K562 (cell line): Measurements from ENCODE around the gene PCSK6.

Experiments
- KLF6 ChIP-seq: fragments of 250-450 bp; sonication (Bioruptor Pico); IDR thresholded peaks from 2 replicates; pipeline ENCODE4 v1.4.0; 2020; ENCODE audit warnings: mild to moderate bottlenecking, moderate library complexity, borderline replicate concordance
- RAD21 ChIP-seq, 2 experiments: fragments of 250-450 bp in 1 of 2; fragments of 450-650 bp in 1 of 2; sonication (Bioruptor Pico) in 1 of 2; formaldehyde crosslinking in 1 of 2; IDR thresholded peaks in 1 of 2; conservative IDR thresholded peaks in 1 of 2; 2 replicates each; pipeline versions ENCODE4 v1.4.0 to v1.8.0; 2020 to 2022; ENCODE audit warnings: mild to moderate bottlenecking in 2 of 2, moderate library complexity in 1 of 2
- SIN3A ChIP-seq, 2 experiments: fragments of 150-350 bp in 1 of 2; IDR thresholded peaks; 2 replicates each; pipeline ENCODE4 v1.6.1; 2011 to 2016; ENCODE audit warnings: borderline replicate concordance in 2 of 2, low read depth in 2 of 2, low read length in 2 of 2, mild to moderate bottlenecking in 2 of 2, moderate library complexity in 2 of 2; ENCODE audit not compliant: control insufficient read depth in 1 of 2
- SRF ChIP-seq, 2 experiments: fragments of 250-450, 450-650 bp in 1 of 2; sonication (Bioruptor Pico) in 1 of 2; sonication (generic) in 1 of 2; formaldehyde crosslinking; IDR thresholded peaks; 2 replicates each; pipeline versions ENCODE4 v1.5.0 to v1.5.1; 2020 to 2022; ENCODE audit warnings: mild to moderate bottlenecking in 1 of 2, missing genetic modification reagents in 1 of 2
- TEAD2 ChIP-seq: fragments of 450-650 bp; IDR thresholded peaks from 2 replicates; pipeline ENCODE4 v1.6.1; 2016; ENCODE audit warnings: missing genetic modification characterization, control low read depth, missing compliant biosample characterization
- ZBTB7A ChIP-seq: IDR thresholded peaks from 2 replicates; pipeline ENCODE4 v1.6.1; 2011; ENCODE audit warnings: low read depth, mild to moderate bottlenecking, low read length, moderate library complexity, borderline replicate concordance; ENCODE audit not compliant: control insufficient read depth
- ZBTB8A ChIP-seq: fragments of 450-650 bp; IDR thresholded peaks from 2 replicates; pipeline ENCODE4 v1.6.1; 2018; ENCODE audit warnings: mild to moderate bottlenecking, moderate library complexity; ENCODE audit not compliant: partially characterized antibody
- ZSCAN29 ChIP-seq: fragments of 450-650 bp; IDR thresholded peaks from 2 replicates; pipeline ENCODE4 v1.6.1; 2017
- TF ChIP-seq, protein P1 (sequence below): IDR thresholded peaks from 3 replicates; pipeline ENCODE4 v1.6.1; 2011; ENCODE audit warnings: borderline replicate concordance, mild to moderate bottlenecking; ENCODE audit not compliant: insufficient read length, insufficient read depth
- TF ChIP-seq, protein P2 (sequence below): sonication (generic); formaldehyde crosslinking; IDR thresholded peaks from 2 replicates; pipeline ENCODE4 v1.8.1; 2022; ENCODE audit warnings: missing genetic modification reagents
- TF ChIP-seq, protein P3 (sequence below), 3 experiments: IDR thresholded peaks in 2 of 3; conservative IDR thresholded peaks in 1 of 3; 2 replicates each; pipeline ENCODE4 v1.5.1; 2011 to 2012; ENCODE audit warnings: low read length in 3 of 3, mild to moderate bottlenecking in 3 of 3, control low read depth in 2 of 3, improper control_type of control experiment in 1 of 3, inconsistent platforms in 1 of 3, low read depth in 1 of 3, mixed read lengths in 1 of 3, moderate library complexity in 1 of 3; ENCODE audit not compliant: insufficient read depth in 2 of 3
- TF ChIP-seq, protein P4 (sequence below): sonication (generic); formaldehyde crosslinking; IDR thresholded peaks from 2 replicates; pipeline ENCODE4 v1.9.0; 2022; ENCODE audit warnings: mild to moderate bottlenecking, missing genetic modification reagents
- TF ChIP-seq, protein P5 (sequence below): sonication (generic); formaldehyde crosslinking; IDR thresholded peaks from 2 replicates; pipeline ENCODE4 v1.9.0; 2022; ENCODE audit warnings: mild to moderate bottlenecking, missing genetic modification reagents

DNA sequence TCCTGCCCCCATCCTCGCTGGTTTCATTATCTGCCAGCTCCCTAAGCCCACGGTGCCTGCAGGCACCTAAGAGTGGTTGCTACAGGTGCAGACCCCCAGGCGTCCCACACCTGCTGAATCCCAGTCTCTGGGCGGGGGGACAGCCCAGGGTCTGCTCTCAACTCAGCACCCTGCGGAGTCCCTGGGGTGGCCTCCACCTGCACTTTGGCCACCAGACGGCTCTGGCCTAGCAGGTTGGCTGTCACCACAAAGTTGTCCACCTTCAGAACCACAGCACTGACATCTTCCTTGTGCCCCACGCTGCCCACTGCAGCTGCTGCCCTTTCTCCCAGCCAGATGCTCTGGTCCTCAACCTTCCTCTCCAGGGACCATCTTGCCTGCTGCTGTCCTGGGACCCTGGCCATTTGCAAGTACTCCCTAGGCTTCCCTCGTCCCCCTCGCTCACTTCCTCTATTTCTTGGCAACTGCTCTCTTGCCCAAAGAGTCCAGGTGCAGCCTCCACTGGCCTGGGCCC lies 159.6 kb downstream of the PCSK6 start:
- TF ChIP-seq, protein P1, sequence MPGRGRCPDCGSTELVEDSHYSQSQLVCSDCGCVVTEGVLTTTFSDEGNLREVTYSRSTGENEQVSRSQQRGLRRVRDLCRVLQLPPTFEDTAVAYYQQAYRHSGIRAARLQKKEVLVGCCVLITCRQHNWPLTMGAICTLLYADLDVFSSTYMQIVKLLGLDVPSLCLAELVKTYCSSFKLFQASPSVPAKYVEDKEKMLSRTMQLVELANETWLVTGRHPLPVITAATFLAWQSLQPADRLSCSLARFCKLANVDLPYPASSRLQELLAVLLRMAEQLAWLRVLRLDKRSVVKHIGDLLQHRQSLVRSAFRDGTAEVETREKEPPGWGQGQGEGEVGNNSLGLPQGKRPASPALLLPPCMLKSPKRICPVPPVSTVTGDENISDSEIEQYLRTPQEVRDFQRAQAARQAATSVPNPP: no peak
- no peak for TF ChIP-seq ZBTB8A
- no peak for TF ChIP-seq ZSCAN29
- TF ChIP-seq, protein P2, sequence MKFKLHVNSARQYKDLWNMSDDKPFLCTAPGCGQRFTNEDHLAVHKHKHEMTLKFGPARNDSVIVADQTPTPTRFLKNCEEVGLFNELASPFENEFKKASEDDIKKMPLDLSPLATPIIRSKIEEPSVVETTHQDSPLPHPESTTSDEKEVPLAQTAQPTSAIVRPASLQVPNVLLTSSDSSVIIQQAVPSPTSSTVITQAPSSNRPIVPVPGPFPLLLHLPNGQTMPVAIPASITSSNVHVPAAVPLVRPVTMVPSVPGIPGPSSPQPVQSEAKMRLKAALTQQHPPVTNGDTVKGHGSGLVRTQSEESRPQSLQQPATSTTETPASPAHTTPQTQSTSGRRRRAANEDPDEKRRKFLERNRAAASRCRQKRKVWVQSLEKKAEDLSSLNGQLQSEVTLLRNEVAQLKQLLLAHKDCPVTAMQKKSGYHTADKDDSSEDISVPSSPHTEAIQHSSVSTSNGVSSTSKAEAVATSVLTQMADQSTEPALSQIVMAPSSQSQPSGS (CRISPR knock-in tag): no peak
- TF ChIP-seq, protein P3, sequence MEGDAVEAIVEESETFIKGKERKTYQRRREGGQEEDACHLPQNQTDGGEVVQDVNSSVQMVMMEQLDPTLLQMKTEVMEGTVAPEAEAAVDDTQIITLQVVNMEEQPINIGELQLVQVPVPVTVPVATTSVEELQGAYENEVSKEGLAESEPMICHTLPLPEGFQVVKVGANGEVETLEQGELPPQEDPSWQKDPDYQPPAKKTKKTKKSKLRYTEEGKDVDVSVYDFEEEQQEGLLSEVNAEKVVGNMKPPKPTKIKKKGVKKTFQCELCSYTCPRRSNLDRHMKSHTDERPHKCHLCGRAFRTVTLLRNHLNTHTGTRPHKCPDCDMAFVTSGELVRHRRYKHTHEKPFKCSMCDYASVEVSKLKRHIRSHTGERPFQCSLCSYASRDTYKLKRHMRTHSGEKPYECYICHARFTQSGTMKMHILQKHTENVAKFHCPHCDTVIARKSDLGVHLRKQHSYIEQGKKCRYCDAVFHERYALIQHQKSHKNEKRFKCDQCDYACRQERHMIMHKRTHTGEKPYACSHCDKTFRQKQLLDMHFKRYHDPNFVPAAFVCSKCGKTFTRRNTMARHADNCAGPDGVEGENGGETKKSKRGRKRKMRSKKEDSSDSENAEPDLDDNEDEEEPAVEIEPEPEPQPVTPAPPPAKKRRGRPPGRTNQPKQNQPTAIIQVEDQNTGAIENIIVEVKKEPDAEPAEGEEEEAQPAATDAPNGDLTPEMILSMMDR (IDR thresholded peaks at IDR 0.05 in 2 of 3, conservative IDR thresholded peaks at IDR 0.05 in 1 of 3; ENCODE audit: insufficient read depth in 2 of 3, low read depth in 1 of 3, low read length in 3 of 3): no peak
- TF ChIP-seq KLF6: no peak
- no peak for TF ChIP-seq RAD21 (CRISPR knock-in tag; conservative IDR thresholded peaks at IDR 0.05 in 1 of 2, IDR thresholded peaks at IDR 0.05 in 1 of 2)
- no peak for TF ChIP-seq SIN3A (IDR thresholded peaks at IDR 0.05; ENCODE audit: borderline replicate concordance in 2 of 2, control insufficient read depth in 1 of 2, low read depth in 2 of 2, low read length in 2 of 2)
- TF ChIP-seq SRF (CRISPR knock-in tag; IDR thresholded peaks at IDR 0.05): no peak
- TF ChIP-seq TEAD2 (tag): no peak
- TF ChIP-seq, protein P4, sequence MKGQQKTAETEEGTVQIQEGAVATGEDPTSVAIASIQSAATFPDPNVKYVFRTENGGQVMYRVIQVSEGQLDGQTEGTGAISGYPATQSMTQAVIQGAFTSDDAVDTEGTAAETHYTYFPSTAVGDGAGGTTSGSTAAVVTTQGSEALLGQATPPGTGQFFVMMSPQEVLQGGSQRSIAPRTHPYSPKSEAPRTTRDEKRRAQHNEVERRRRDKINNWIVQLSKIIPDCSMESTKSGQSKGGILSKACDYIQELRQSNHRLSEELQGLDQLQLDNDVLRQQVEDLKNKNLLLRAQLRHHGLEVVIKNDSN (CRISPR knock-in tag): no peak
- no peak for TF ChIP-seq ZBTB7A
- TF ChIP-seq, protein P5, sequence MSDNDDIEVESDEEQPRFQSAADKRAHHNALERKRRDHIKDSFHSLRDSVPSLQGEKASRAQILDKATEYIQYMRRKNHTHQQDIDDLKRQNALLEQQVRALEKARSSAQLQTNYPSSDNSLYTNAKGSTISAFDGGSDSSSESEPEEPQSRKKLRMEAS (CRISPR knock-in tag): no peak
